Breast epithelium (tissue), 3 donors: Measurements from ENCODE around the gene H3-3A.

ENCODE experiments used
- POLR2A ChIP-seq: fragments of 450-650 bp; IDR thresholded peaks from one replicate; pipeline ENCODE4 v1.6.1; 2016; ENCODE audit warnings: antibody characterized with exemption, mild to moderate bottlenecking, moderate library complexity
- POLR2AphosphoS5 ChIP-seq, 3 donors: sonication (generic); formaldehyde crosslinking; IDR thresholded peaks; one replicate each; pipeline ENCODE4 v1.6.1; 2017; ENCODE audit warnings: antibody characterized with exemption in 3 of 3
- TF ChIP-seq, protein P1 (sequence below), 3 donors: fragments of 450-650 bp; IDR thresholded peaks; one replicate each; pipeline ENCODE4 v1.5.1; 2016 to 2017; ENCODE audit warnings: antibody characterized with exemption in 3 of 3, mild to moderate bottlenecking in 3 of 3, moderate library complexity in 3 of 3

DNA sequence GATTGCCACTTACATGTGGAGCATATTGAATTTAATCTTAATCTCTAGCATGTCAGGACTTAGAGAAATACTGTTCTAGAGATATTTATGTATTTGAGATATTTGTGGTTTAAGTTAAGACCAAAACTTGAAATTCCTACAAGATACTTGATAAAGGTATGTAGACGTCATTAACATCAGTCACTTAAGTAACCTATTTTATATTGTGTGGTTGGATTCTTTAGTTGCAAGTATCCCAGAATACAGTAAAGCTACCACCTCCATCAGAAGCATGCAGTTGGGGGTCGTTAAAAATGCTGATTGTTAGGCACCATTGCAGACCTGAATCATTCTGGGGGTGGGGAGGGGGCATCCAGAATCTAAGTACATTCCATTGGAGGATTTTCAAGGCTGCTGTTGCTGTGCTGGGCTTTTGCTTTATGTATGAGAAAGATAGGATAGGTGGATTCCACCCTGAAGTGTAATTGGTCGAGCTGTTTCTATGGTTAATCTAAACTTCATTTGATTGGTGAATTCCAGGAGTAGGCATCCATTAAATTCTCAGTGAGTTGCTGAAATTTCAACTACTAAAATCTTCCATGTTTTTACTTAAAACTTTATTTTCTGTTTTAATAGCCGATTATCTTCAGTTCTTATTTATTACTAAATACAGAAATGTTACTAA, 4.0 kb downstream of the H3-3A start:
- TF ChIP-seq, protein P1, sequence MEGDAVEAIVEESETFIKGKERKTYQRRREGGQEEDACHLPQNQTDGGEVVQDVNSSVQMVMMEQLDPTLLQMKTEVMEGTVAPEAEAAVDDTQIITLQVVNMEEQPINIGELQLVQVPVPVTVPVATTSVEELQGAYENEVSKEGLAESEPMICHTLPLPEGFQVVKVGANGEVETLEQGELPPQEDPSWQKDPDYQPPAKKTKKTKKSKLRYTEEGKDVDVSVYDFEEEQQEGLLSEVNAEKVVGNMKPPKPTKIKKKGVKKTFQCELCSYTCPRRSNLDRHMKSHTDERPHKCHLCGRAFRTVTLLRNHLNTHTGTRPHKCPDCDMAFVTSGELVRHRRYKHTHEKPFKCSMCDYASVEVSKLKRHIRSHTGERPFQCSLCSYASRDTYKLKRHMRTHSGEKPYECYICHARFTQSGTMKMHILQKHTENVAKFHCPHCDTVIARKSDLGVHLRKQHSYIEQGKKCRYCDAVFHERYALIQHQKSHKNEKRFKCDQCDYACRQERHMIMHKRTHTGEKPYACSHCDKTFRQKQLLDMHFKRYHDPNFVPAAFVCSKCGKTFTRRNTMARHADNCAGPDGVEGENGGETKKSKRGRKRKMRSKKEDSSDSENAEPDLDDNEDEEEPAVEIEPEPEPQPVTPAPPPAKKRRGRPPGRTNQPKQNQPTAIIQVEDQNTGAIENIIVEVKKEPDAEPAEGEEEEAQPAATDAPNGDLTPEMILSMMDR (IDR thresholded peaks at IDR 0.05) = no peak
- TF ChIP-seq POLR2A (no peak), POLR2AphosphoS5 (IDR thresholded peaks at IDR 0.05) (no peak)
